Endothelial cell of umbilical vein (primary cell): ENCODE measurements around the gene SH3RF3. TPM values are rescaled to one million over a fixed set of nuclear protein-coding genes. Genes with fewer than 3 reads are reported as not detected.

ENCODE experiments used
- BruUV-seq: library from RNA; stranded (reverse); fragments of 400-500 nt; replicated peaks from 2 replicates; lab custom pipeline; 2021; lab: Mats Ljungman, UMichigan
- CTCF ChIA-PET: fragments of 300-600, 350-600 bp; sonication (Branson Sonifier 250); formaldehyde crosslinking; loops from one replicate; lab custom pipeline; 2021; ENCODE audit warnings: antibody characterized with exemption, inconsistent platforms; lab: Charles Lee
- POLR2A ChIA-PET: fragments of 300-600, 350-600 bp; sonication (Branson Sonifier 250); formaldehyde crosslinking; loops from one replicate; lab custom pipeline; 2021; ENCODE audit warnings: antibody characterized with exemption, inconsistent platforms; lab: Charles Lee
- DNase-seq: peaks from one replicate; pipeline ENCODE4 v3.0.0-alpha.2; 2011; ENCODE audit warnings: low read depth, low spot score
- FAIRE-seq: peaks from 2 replicates; lab custom pipeline; 2011; peaks lifted over from hg19 to GRCh38; lab: Jason Lieb, UNC
- H2AFZ ChIP-seq: 2 replicates; pipeline ENCODE4 v1.6.0; 2012; ENCODE audit warnings: low read depth, low read length, control low read depth, inconsistent platforms
- H3K27ac ChIP-seq: 2 replicates; pipeline ENCODE4 v1.5.1; 2011; ENCODE audit warnings: low read depth, mild to moderate bottlenecking, control low read depth, low read length, moderate library complexity; ENCODE audit not compliant: insufficient read depth
- H3K27me3 ChIP-seq, 2 experiments: 2 replicates each; pipeline versions ENCODE4 v1.6.0 to v1.6.1; 2011; ENCODE audit warnings: low read length in 2 of 2, mixed read lengths in 1 of 2; ENCODE audit not compliant: control insufficient read depth in 2 of 2, insufficient read depth in 2 of 2
- H3K36me3 ChIP-seq, 2 experiments: 2 replicates in 1 of 2; 3 replicates in 1 of 2; pipeline ENCODE4 v1.5.1; 2011; ENCODE audit warnings: low read length in 2 of 2, mild to moderate bottlenecking in 1 of 2, moderate library complexity in 1 of 2; ENCODE audit not compliant: control insufficient read depth in 2 of 2, insufficient read depth in 2 of 2; ENCODE audit errors: extremely low read depth in 1 of 2
- H3K4me1 ChIP-seq: 3 replicates; pipeline ENCODE4 v1.5.1; 2011; ENCODE audit warnings: mild to moderate bottlenecking, low read length; ENCODE audit not compliant: control insufficient read depth, insufficient read depth; ENCODE audit errors: extremely low read depth
- H3K4me2 ChIP-seq: 2 replicates; pipeline ENCODE4 v1.6.1; 2011; ENCODE audit warnings: low read length, control low read depth, mixed read lengths; ENCODE audit not compliant: insufficient read depth
- H3K4me3 ChIP-seq, 3 experiments: fragments of 200-600 bp in 1 of 3; sonication (generic), shearing (Covaris generic) in 1 of 3; replicated peaks in 1 of 3; 2 replicates each; pipeline ENCODE4 v1.5.1; 2011 to 2016; ENCODE audit warnings: control low read depth in 3 of 3, low read length in 3 of 3, mild to moderate bottlenecking in 2 of 3, inconsistent platforms in 1 of 3, low read depth in 1 of 3, moderate library complexity in 1 of 3; ENCODE audit not compliant: insufficient read depth in 1 of 3
- H3K79me2 ChIP-seq: 2 replicates; pipeline ENCODE4 v1.6.0; 2012; ENCODE audit warnings: low read length, inconsistent platforms; ENCODE audit not compliant: control insufficient read depth, insufficient read depth
- H3K9ac ChIP-seq: replicated peaks from 2 replicates; pipeline ENCODE3; 2011; ENCODE audit warnings: low read length, control low read depth; ENCODE audit not compliant: insufficient read depth; ENCODE audit errors: extremely low read depth
- H3K9me1 ChIP-seq: replicated peaks from 3 replicates; pipeline ENCODE4 v1.6.0; 2011; ENCODE audit warnings: mild to moderate bottlenecking, low read length; ENCODE audit not compliant: control insufficient read depth, insufficient read depth; ENCODE audit errors: extremely low read depth
- H3K9me3 ChIP-seq: replicated peaks from 2 replicates; pipeline ENCODE4 v1.5.1; 2012; ENCODE audit warnings: low read length, inconsistent platforms; ENCODE audit not compliant: control insufficient read depth, insufficient read depth
- H4K20me1 ChIP-seq: replicated peaks from 2 replicates; pipeline ENCODE3; 2011; ENCODE audit warnings: mild to moderate bottlenecking, low read length; ENCODE audit not compliant: control insufficient read depth, insufficient read depth; ENCODE audit errors: extremely low read depth
- EZH2 ChIP-seq: IDR thresholded peaks from 2 replicates; pipeline ENCODE4 v1.6.1; 2012; ENCODE audit warnings: borderline replicate concordance, low read depth, mild to moderate bottlenecking, moderate library complexity, low read length, inconsistent platforms; ENCODE audit not compliant: severe bottlenecking
- FOS ChIP-seq: IDR thresholded peaks from 2 replicates; pipeline ENCODE4 v1.6.1; 2011; ENCODE audit warnings: mild to moderate bottlenecking, low read length, moderate library complexity, borderline replicate concordance; ENCODE audit not compliant: insufficient read depth
- GATA2 ChIP-seq: IDR thresholded peaks from 2 replicates; pipeline ENCODE4 v1.7.0; 2011; ENCODE audit warnings: low read depth, mild to moderate bottlenecking, moderate library complexity, mixed read lengths, low read length; ENCODE audit not compliant: insufficient read length, insufficient read depth
- JUN ChIP-seq: IDR thresholded peaks from 2 replicates; pipeline ENCODE4 v1.6.1; 2011; ENCODE audit warnings: borderline replicate concordance, low read depth; ENCODE audit not compliant: insufficient read length, insufficient read depth
- MYC ChIP-seq: IDR thresholded peaks from one replicate; pipeline ENCODE4 v1.6.1; 2011; ENCODE audit warnings: mild to moderate bottlenecking, low read depth, low read length
- POLR2AphosphoS5 ChIP-seq: IDR thresholded peaks from 2 replicates; pipeline ENCODE4 v1.6.1; 2012; ENCODE audit warnings: low read depth, mild to moderate bottlenecking, control low read depth, low read length, moderate library complexity; ENCODE audit not compliant: insufficient read depth
- dilution Hi-C: fragments of 300-500 bp; cut with MboI; formaldehyde crosslinking; loops from one replicate; pipeline ENCODE4 v1.15.0; 2019; ENCODE audit warnings: low sequenced_read_pairs; ENCODE audit not compliant: extremely low pct_ligation_motif_present
- intact Hi-C: fragments of 100-400 bp; cut with micrococcal nuclease; formaldehyde crosslinking; loops from one replicate; pipeline ENCODE4 v1.10.0; 2022
- polyA plus RNA-seq, 4 experiments: library from polyadenylated mRNA; depleted of rRNA in 3 of 4; stranded (reverse) in 3 of 4; unstranded in 1 of 4; fragments of >200 nt; gene quantifications; 2 replicates each; pipeline versions ENCODE4 v1.2.1 to v1.2.3, GENCODE V29; 2011 to 2012; ENCODE audit warnings: missing spikeins in 1 of 4
- total RNA-seq: library from RNA; stranded (reverse); gene quantifications from 2 replicates; pipeline ENCODE4 v1.2.3, GENCODE V29; 2021
- TF ChIP-seq, protein P1 (sequence below): IDR thresholded peaks from 2 replicates; pipeline ENCODE4 v1.6.1; 2011; ENCODE audit not compliant: insufficient read depth, insufficient read length
- TF ChIP-seq, protein P2 (sequence below), 2 donors: IDR thresholded peaks; 1 replicate in 1 of 2; 2 replicates in 1 of 2; pipeline ENCODE4 v1.5.1; 2011; ENCODE audit warnings: low read length in 2 of 2, mild to moderate bottlenecking in 2 of 2, moderate library complexity in 2 of 2, control low read depth in 1 of 2, inconsistent platforms in 1 of 2, low read depth in 1 of 2; ENCODE audit not compliant: insufficient read depth in 1 of 2; ENCODE audit errors: extremely low read depth in 1 of 2

Gene SH3RF3
- total and polyA plus RNA-seq, 2 donors (not counting 3 experiments of a cell fraction or from before 2014, with no cell fraction given) = 3.8 to 14.7 TPM

DNA sequence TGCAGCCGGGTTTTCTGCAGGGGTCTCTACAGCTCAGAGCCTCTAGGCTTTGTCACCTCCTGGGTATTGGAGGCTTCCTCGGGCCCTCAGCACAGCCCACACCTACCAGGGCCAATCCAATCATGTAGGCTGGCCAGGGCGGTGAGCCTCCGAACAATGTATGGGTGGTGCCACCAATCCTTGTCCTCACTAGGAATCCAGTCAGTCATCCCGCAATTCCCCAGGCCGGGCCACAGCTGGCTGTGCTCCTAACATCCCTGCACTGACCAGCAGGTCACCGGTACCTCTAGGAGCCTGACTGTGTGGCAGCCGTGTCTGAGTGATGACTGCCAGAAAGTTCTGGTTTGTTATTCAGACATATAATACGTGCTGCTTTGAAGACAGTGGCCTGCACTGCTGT is 129.4 kb downstream of the SH3RF3 start:
- Histone ChIP-seq H2AFZ (no peak overlapping the region), H3K9ac (no peak overlapping the region), H3K4me2 (no peak overlapping the region), H3K4me3 (no peak overlapping the region), H3K9me1 (no peaks in the 10 kb centered on the region), H4K20me1 (no peaks in the 10 kb centered on the region), H3K36me3 (no peaks in the 10 kb centered on the region), H3K27me3 (no peaks in the 10 kb centered on the region), H3K79me2 (peaks cover 4% of the 10 kb centered on the region), H3K4me1 (peaks cover 16% of the 10 kb centered on the region), H3K27ac (no peak overlapping the region), H3K9me3 (no peaks in the 10 kb centered on the region)
- dilution Hi-C loops = no loop called here
- BruUV-seq = no TSS peak
- TF ChIP-seq JUN (no peak), POLR2AphosphoS5 (no peak), EZH2 (no peak), FOS (no peak), GATA2 (no peak), MYC (no peak)
- TF ChIP-seq, protein P1, sequence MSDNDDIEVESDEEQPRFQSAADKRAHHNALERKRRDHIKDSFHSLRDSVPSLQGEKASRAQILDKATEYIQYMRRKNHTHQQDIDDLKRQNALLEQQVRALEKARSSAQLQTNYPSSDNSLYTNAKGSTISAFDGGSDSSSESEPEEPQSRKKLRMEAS = no peak
- TF ChIP-seq, protein P2, sequence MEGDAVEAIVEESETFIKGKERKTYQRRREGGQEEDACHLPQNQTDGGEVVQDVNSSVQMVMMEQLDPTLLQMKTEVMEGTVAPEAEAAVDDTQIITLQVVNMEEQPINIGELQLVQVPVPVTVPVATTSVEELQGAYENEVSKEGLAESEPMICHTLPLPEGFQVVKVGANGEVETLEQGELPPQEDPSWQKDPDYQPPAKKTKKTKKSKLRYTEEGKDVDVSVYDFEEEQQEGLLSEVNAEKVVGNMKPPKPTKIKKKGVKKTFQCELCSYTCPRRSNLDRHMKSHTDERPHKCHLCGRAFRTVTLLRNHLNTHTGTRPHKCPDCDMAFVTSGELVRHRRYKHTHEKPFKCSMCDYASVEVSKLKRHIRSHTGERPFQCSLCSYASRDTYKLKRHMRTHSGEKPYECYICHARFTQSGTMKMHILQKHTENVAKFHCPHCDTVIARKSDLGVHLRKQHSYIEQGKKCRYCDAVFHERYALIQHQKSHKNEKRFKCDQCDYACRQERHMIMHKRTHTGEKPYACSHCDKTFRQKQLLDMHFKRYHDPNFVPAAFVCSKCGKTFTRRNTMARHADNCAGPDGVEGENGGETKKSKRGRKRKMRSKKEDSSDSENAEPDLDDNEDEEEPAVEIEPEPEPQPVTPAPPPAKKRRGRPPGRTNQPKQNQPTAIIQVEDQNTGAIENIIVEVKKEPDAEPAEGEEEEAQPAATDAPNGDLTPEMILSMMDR (IDR thresholded peaks at IDR 0.05; ENCODE audit: extremely low read depth in 1 of 2, insufficient read depth in 1 of 2, low read depth in 1 of 2, low read length in 2 of 2) = no peak
- ChIA-PET CTCF (interaction anchor here (2.7 kb wide), 1 partner anchor 252 kb away, joined by 9 read pairs; no protein-coding TSS in a partner anchor), POLR2A (no interaction called here)
- DNase-seq = no peak
- intact Hi-C loops = no loop called here
- FAIRE-seq = no peak
